Body of pancreas (tissue), 4 donors: ENCODE results near the gene FAM204A.

ENCODE experiments used
- POLR2A ChIP-seq, 3 donors: fragments of 450-650 bp; IDR thresholded peaks; one replicate each; pipeline ENCODE4 v1.6.1; 2016; ENCODE audit warnings: antibody characterized with exemption in 3 of 3, mild to moderate bottlenecking in 2 of 3
- TF ChIP-seq, protein P1 (sequence below), 7 experiments: fragments of 450-650 bp in 4 of 7; fragments of 200-600 bp in 3 of 7; sonication (generic) in 3 of 7; IDR thresholded peaks; one replicate each; pipeline ENCODE4 v1.5.1; 2016 to 2019; ENCODE audit warnings: antibody characterized with exemption in 7 of 7

- TF ChIP-seq, protein P1, sequence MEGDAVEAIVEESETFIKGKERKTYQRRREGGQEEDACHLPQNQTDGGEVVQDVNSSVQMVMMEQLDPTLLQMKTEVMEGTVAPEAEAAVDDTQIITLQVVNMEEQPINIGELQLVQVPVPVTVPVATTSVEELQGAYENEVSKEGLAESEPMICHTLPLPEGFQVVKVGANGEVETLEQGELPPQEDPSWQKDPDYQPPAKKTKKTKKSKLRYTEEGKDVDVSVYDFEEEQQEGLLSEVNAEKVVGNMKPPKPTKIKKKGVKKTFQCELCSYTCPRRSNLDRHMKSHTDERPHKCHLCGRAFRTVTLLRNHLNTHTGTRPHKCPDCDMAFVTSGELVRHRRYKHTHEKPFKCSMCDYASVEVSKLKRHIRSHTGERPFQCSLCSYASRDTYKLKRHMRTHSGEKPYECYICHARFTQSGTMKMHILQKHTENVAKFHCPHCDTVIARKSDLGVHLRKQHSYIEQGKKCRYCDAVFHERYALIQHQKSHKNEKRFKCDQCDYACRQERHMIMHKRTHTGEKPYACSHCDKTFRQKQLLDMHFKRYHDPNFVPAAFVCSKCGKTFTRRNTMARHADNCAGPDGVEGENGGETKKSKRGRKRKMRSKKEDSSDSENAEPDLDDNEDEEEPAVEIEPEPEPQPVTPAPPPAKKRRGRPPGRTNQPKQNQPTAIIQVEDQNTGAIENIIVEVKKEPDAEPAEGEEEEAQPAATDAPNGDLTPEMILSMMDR (IDR thresholded peaks at IDR 0.05), result no peak
- TF ChIP-seq POLR2A (IDR thresholded peaks at IDR 0.05), result no peak
Observed at GRCh38 chr10:118272149-118272721, 69.9 kb downstream of the FAM204A start.
